ENCODE measurements around the gene CAMSAP2.
"Not testable (repeated sequence)": the region's sequence is repeated elsewhere in the genome, so short reads cannot be mapped to it uniquely, and the experiment has no call there.

Gene CAMSAP2

DNA sequence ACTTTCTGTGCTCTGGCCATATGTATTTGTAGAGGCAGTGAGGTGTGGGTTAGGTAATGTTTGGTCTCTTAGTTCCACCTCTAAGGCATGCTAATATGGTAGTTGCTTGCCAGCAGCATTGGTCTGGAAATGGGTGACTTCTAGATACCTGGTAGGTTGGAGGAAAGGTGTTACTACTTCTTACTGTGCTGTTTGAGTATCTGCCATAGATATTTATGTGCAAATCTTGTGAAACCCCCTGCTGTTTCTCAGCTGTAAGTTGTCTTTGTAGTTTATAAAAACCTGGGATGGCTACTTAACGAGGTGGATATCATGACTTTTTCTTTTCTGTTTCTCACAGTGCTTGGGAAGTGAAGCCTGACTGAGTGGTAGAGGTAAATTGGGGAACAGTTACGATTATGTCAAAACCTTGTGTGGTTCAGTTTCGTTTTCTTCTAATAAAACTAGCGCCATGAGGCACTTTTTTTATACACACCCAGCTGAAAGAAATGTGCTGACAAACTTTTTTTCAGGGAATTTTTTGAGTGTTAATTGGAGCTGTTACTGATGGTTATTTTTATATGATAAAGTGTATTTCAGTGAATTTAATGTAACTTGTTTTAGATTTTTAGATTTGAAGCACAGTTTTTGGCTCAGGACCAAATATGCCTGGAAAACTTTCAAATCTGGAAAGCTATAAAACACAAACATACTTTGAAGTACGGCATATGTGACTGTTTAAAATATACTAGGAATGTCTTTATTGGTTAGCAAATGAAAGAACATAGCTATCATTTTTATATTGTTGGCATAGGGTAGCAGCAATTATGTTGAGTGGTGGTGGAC lies 42.1 kb downstream of the CAMSAP2 start:
- peak; percentile 53 for DNase-seq (ENCODE audit: low read depth, low spot score)

DNA sequence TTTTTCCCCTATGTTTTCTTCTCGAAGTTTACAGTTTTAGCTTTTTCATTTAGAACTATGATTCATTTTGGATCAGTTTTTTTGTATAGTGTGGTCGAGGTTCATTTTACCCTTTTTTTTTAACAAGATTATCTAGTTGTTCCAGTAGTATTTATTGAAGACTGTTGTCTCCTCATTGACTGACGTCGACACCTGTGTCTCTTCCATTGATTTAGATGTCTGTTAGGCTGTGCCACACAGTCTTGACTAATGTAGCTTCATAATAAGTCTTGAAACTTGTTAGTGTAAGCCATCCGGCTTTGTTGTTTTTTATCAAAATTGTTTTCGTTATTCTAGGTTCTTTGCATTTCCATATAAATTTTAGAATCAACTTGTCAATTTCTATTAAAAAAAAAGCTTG lies 45.2 kb downstream of the CAMSAP2 start:
- DNase-seq (ENCODE audit: low read depth, low spot score), result no peak

DNA sequence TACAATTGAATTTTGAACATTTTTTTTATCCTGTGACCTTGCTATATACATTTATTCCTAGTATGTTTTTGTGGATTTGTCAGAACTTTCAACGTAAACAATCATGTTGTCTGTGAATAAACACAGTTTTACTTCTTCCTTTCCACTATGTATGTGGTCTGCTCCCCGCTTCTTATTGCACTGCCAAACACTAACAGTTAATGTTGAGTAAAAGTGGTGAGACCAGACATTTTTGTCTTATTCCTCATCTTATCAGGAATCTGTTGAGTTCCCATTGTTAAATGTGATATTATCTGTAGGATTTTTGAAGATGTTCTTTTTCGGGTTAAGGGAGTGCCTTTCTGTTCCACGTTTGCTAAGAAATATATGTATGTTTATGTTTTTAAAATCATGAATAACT lies 45.9 kb downstream of the CAMSAP2 start:
- no peak for DNase-seq (ENCODE audit: low read depth, low spot score)

DNA sequence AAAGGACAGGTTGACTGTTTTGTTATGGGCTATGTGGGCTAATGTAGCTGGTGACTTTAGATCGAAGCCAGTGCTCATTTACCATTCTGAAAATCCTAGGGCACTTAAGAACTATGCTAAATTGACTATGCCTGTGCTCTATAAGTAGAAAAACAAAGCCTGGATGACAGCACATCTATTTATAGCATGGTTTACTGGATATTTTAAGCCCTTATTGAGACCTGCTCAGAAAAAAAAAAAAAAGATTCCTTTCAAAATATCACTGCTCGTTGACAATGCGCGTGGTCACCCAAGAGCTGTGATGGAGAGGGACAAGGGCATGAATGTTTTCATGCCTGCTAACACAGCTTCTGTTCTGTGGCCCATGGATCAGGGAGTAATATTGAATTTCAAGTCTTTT lies 48.1 kb downstream of the CAMSAP2 start:
- DNase-seq (ENCODE audit: low read depth, low spot score), result no peak

DNA sequence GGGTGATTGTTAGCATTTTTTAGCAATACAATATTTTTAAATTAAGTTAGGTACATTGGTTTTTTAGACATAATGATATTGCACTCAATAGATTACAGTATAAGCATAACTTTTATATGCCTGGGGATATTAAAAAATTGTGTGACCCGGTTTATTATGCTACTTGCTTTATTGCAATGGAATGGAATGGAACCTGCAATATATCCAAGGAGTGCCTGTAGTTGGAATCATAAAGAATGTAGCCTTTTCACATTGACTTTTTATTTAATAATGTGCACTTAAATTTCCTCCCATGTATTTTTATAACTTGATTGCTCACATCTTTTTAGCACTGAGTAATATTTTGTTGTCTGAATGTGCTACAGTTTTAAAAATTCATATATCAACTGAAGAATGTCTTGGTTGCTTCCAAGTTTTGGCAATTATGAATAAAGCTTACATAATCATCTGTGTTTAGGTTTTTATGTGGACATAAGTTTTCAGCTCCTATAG lies 49.2 kb downstream of the CAMSAP2 start:
- no peak for DNase-seq (ENCODE audit: low read depth, low spot score)

DNA sequence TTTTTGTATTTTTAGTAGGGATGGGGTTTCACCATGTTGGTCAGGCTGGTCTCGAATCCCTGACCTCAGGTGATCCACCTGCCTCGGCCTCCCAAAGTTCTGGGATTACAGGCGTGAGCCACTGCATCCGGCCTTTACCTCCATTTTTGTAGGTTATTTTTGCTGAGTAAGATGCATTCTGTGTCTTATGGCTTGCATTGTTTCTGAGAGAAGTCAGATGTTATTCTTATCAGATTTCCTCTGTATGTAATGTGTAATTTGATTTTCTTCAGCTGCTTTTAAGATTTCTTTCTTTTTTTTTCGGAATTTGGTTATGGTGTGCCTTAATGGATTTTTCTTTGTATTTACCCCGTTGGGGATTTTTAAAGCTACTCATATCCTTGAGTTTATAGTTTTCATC lies 52.3 kb downstream of the CAMSAP2 start:
- DNase-seq (ENCODE audit: low read depth, low spot score), result not testable (repeated sequence)

DNA sequence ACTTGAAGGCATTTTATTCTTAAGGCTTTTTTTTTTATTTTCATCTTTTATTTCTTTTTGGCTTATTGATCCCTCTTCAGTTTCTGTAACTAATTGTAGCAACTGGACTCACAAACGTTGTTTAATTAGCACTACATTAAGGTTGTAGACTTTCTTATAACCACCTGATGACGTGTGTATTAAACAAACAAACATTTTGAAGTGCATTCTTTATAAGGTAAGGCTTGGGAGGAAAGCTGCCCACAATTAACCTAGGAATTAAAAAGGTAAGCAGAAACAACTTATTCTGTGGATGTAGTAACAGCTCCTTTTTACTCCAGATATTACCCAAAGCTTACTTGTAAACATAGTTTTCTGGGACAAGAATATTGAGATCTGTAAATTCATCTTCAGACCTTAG lies 55.0 kb downstream of the CAMSAP2 start:
- no peak for DNase-seq (ENCODE audit: low read depth, low spot score)

DNA sequence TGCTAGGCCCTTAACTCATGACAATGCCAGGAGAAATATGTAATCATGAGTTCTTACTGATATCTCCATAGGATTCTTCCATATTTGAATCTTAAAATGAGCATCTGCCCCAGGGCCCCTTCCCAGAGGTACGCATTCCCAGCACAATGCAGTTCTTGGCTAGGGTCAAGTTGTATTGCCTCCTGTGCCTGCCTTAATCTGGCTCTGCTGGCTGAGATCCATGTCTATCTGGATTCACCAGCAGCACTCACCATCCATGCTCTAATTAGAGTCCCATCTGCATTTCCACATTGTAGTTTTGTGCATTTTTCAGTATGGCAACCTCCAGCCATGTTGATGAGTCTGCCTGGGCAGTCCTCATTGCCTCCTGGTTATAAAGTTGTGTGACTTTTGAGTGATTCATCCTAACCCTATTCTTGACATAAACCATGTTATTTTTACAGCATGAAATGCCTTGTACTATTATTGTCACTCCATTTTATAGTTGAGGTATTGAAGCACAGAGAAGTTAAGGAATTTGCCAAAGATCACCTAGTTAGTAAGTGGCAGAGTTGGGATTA lies 55.9 kb downstream of the CAMSAP2 start:
- no peak for DNase-seq (ENCODE audit: low read depth, low spot score)

DNA sequence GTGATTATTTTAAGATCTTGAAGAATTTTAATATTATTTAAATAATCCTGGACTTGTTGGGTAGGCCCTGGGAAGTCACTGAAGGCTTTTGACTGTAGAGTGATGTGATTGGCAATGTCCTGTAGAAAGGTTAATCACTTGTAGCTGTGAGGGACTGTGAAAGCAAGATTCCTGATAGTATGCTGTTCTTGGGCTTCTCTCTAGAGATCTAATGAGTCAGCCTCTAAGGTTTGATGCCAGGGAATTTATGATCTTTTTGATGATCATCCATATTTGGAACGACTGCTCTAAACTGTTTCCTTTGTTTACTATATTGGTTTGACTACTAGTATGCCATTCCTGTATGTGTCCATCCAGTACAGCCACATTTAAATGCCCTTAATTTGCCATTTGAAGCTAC lies 56.5 kb downstream of the CAMSAP2 start:
- DNase-seq (ENCODE audit: low read depth, low spot score), result no peak

DNA sequence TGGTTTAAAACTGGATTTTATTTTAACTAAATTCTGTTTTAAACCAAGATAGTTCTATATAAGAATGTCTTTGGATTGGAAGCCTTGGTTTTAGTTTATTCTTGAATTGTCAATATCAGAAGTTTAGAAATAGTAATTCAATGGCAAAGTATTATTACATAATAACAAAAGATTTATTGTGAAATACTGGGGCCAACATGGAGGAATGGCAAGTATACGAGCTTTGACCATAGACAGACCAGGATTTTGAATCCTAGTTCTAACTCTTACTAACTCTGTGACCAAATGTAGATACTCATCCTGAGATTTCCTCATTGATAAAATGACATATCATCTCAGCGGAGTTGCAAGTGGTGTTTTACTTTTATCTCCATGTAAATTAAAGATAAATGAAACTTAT lies 63.3 kb downstream of the CAMSAP2 start:
- DNase-seq (ENCODE audit: low read depth, low spot score), result no peak

DNA sequence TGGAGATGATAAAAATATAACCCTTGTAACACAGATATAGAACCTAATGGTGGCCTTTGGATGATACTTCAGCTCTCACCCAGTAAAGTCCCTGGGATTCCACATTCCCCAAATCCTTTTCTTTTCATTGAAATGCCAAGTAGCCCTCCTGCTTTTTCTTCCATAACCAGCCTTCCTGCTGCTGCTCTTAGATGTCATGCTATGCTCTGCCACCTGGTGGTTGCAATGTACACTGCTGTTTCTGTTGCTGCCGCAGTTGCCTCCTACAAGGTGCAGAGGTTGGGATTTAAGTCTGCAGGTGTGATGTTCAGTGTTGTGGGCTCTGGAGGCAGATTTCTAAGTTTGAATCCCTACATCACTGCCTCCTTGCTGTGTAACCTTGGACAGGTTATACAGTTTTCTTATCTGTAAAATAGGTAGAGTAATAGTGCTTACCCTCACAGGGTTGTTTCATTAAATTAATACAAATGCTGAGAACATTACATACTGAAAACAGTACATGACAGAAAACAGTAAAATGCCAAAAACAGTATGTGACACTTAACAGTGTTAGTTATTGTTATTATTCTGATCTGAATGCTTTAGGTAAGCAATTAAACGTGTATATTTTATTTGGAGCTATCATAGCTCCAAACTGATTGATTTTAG lies 64.3 kb downstream of the CAMSAP2 start:
- DNase-seq (ENCODE audit: low read depth, low spot score), result peak; percentile 91

DNA sequence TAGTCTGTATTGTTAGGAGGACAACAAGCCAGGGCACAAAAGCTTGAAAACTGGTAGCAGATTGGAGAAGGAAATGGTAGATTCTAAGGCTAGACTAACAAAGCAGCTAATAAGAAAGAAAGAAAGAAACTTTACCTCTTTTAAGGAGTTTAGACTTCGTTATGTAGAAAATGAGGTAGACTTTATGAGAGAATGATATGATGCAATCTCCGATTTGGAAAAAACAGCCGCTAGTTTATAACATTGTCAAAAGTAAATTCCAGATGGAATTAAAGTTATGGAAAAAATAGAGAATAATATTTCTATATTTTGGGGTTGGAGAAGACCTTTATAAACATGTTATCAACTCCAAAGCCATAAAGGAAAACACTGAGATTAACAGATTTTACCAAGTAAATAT lies 67.0 kb downstream of the CAMSAP2 start:
- no peak for DNase-seq (ENCODE audit: low read depth, low spot score)

DNA sequence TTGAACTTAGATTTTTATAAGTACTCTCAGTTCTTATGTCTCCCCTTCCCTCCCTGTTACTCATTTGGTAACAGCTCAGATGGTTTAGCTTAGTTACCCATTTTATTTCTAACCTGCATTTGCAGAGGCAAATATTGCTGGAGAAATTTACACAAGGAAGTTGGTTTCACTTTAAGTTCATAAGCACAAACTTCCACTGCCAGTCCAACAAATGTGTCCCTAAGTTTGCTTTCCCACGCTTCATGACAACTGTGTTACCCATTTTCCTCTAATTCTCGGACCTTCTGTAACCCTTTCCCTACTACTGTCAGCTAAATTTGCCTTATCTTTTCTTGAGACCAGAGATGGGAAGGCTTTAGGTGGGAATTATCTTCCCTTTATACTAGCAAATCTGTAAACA lies 70.2 kb downstream of the CAMSAP2 start:
- DNase-seq (ENCODE audit: low read depth, low spot score), result no peak

DNA sequence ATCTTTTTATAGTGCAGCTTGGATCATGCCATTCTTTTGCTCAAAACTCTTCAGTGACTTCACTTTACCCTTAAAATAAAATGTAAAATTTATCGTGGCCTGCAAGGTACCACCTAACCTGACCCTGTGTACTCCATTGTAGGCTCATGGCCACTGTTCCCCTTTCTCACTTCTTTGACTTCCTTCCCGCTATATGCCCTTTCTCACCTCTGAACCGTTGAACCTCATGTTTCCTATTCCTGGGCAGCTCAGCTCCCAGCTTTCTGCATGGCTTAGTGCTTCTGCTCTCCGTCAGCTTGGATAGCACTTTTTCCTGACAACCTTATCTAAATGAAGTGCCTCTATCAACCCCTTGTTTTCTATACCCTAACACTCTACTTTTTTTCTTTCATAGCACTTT lies 73.0 kb downstream of the CAMSAP2 start:
- no peak for DNase-seq (ENCODE audit: low read depth, low spot score)

DNA sequence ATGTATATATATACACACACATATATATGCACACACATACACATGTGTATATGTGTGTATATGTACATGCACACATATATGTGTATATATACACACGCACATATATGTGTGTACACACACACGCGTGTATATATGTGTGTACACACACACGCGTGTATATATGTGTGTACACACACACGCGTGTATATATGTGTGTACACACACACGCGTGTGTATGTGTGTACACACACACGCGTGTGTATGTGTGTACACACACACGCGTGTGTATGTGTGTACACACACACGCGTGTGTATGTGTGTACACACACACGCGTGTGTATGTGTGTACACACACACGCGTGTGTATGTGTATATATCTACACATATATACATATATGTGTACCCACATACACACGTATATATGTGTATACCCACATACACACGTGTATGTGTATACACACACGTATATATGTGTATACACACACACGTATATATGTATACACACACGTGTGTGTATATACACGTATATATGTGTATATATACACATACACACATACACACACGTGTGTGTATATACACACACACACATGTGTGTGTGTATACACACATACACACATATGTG lies 78.0 kb downstream of the CAMSAP2 start:
- DNase-seq (ENCODE audit: low read depth, low spot score), result not testable (repeated sequence)

DNA sequence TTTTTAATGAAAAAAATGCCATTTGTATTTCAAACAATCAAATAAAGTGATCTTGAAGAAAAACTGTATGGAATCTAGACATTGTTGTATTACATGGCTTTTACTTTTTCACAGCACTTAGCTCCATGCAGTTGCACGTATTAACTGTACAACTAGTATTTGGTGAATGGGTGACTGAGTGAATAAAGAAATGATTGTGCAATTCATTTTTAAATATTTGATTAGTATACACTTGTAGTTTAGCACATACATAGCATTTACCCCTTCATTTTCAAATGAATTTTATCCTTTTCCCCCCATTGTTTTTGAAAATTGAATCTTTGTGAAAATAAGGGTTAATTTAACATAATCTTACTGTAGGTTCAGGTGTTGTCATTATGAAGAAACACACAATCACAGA lies 79.6 kb downstream of the CAMSAP2 start:
- no peak for DNase-seq (ENCODE audit: low read depth, low spot score)

DNA sequence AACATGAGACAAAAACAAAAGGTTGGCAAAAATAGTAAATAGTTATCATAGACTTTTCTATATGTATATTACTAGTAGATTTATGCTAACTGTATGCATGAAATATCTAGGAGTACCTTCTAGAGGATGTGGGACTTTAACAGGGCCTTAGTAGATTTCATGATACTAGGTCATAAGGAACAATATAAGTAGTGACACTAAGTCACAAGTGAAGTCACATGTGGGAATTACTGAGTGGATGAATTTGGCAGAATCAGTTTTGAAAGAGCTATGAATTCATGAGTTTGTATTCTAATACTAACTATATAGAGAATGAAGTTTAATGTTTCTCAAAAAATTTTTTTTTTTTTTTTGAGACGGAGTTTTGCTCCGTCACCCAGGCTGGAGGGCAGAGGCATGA lies 81.0 kb downstream of the CAMSAP2 start:
- DNase-seq (ENCODE audit: low read depth, low spot score), result no peak

DNA sequence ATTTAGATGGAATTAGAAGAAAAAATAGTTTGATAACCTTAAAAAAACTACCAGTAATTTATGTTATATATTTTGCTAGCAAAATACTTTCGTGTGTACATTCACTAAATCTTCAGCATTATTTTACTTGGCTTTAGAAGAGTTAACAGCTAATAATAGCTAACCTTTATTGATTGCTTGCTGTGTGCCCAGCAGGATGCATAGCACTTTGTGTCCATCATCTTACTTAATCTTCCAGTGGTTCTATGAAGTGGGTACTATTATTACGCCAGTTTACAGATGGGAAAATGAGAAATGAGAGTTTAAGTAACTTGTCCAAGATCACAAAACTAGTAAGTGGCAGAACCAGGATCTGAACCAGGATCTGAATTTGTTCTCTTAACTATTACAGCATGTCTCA lies 92.4 kb downstream of the CAMSAP2 start:
- DNase-seq (ENCODE audit: low read depth, low spot score), result no peak

DNA sequence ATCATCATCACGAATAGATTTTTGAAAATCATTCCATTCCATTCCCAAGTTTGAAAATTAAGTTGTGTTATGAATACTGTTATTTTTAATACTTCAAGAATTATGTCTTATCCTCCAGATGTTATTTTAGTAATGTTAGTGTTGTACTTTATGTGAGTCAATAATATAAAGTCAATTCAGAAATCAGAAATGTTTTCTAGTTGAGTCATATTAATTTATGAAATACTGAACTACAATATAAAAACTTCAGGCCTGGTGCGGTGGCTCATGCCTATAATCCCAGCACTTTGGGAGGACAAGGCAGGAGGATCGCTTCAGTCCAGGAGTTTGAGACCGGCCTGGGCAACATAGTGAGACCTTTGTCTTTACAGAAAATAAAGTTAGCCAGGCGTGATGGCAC lies 95.7 kb downstream of the CAMSAP2 start:
- no peak for DNase-seq (ENCODE audit: low read depth, low spot score)

DNA sequence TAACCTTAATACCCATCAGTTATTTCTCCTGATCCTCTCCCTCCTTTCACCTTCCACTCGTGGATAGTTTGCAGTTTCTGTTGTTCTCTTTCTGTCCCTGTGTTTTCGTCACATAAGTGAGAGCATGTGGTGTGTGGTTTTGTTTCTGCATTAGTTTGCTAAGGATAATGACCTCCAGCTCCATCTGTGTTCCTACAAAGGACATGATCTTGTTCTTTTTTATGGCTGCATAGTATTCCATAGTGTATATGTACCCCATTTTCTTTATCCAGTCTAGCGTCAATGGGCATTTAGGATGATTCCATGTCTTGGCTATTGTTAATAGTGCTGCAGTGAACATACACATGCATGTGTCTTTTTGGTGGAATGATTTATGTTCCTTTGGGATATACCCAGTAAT lies 97.5 kb downstream of the CAMSAP2 start:
- no peak for DNase-seq (ENCODE audit: low read depth, low spot score)

DNA sequence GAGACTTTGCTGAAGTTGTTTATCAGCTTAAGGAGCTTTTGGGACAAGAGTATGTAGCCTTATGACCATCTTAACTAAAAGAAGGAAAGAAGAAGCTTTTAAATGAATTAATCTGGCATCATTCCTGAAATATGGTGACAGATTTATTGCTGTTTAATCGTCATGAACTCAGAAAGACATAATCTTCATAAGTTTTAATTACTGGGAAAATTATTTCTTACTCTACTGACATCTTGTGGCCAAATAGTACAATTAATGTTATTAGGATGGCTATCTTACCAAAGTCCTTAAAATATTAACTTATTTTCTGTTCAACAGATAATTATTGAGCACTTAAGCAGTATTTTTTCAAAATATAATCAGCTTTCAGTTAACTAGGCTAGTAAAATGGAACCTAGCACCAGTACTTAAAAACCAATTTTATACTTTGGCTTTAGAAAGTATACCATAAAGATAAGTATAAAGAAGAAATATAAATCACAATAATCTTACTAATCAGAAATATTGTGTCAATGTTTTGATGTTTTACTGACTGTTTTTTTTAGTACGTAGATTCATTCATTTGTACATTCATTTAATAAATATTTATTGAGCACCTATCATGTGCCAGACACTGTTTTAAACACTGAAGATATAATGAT lies 99.4 kb downstream of the CAMSAP2 start:
- DNase-seq (ENCODE audit: low read depth, low spot score), result peak; percentile 15

All from astrocyte of the hippocampus (primary cell).